Central memory CD8-positive, alpha-beta T cell (primary cell): ENCODE data around the gene THRAP3.
"Not testable (repeated sequence)": the region's sequence is repeated elsewhere in the genome, so short reads cannot be mapped to it uniquely, and the experiment has no call there.

ENCODE experiments used
- ATAC-seq: fragments of 150-1000 bp; cut with Tn5 transposase; replicated peaks from 2 replicates; pipeline ENCODE4 v1.10.0; 2022; ENCODE audit warnings: mild to moderate bottlenecking, moderate FRiP score, moderate number of reproducible peaks; ENCODE audit not compliant: poor library complexity, severe bottlenecking; ENCODE audit errors: extremely low read depth
- DNase-seq, 2 donors: peaks; one replicate each; pipeline ENCODE4 v3.0.0; 2021; ENCODE audit warnings: low spot score in 2 of 2
- H3K27ac Mint-ChIP-seq: one replicate; pipeline ENCODE4 v1.8.0; 2022; ENCODE audit warnings: low read depth, mild to moderate bottlenecking, moderate library complexity, mixed read lengths
- H3K27me3 Mint-ChIP-seq: one replicate; pipeline ENCODE4 v1.8.0; 2022; ENCODE audit warnings: mixed read lengths
- H3K36me3 Mint-ChIP-seq: one replicate; pipeline ENCODE4 v1.8.0; 2022; ENCODE audit warnings: mild to moderate bottlenecking, moderate library complexity, mixed read lengths; ENCODE audit not compliant: insufficient read depth
- H3K4me1 Mint-ChIP-seq: one replicate; pipeline ENCODE4 v1.8.0; 2022; ENCODE audit warnings: mixed read lengths
- H3K4me3 Mint-ChIP-seq: one replicate; pipeline ENCODE4 v1.8.0; 2022; ENCODE audit warnings: mild to moderate bottlenecking, moderate library complexity, mixed read lengths
- H3K9me3 Mint-ChIP-seq: one replicate; pipeline ENCODE4 v1.8.0; 2022; ENCODE audit warnings: mixed read lengths

Gene THRAP3

GRCh38 chr1:36239941-36240637 is 15.8 kb downstream of the THRAP3 start:
- Mint-ChIP-seq H3K36me3 (peaks cover 45% of the 10 kb centered on the region), H3K4me3 (no peak overlapping the region), H3K4me1 (peaks cover 44% of the 10 kb centered on the region), H3K27me3 (no peaks in the 10 kb centered on the region), H3K27ac (peak overlapping the region; percentile 74), H3K9me3 (no peaks in the 10 kb centered on the region)
- DNase-seq (no peak), ATAC-seq (no peak)

GRCh38 chr1:36247538-36247937 is 23.3 kb downstream of the THRAP3 start:
- ATAC-seq: no peak
- no peak for DNase-seq
- H3K27ac Mint-ChIP-seq: peak overlapping the region; percentile 51
- no peaks in the 10 kb centered on the region for H3K9me3 Mint-ChIP-seq
- peaks cover 24% of the 10 kb centered on the region for H3K36me3 Mint-ChIP-seq
- H3K4me3 Mint-ChIP-seq: no peak overlapping the region
- H3K27me3 Mint-ChIP-seq: no peaks in the 10 kb centered on the region
- H3K4me1 Mint-ChIP-seq: peaks cover 48% of the 10 kb centered on the region

GRCh38 chr1:36248250-36248894 is 24.1 kb downstream of the THRAP3 start:
- ATAC-seq: no peak
- Mint-ChIP-seq H3K9me3 (no peaks in the 10 kb centered on the region), H3K27ac (peak overlapping the region; percentile 51), H3K4me3 (no peak overlapping the region), H3K27me3 (no peaks in the 10 kb centered on the region), H3K36me3 (peaks cover 22% of the 10 kb centered on the region), H3K4me1 (peaks cover 54% of the 10 kb centered on the region)
- no peak for DNase-seq

GRCh38 chr1:36251794-36252481 is 27.7 kb downstream of the THRAP3 start:
- peaks cover 57% of the 10 kb centered on the region for H3K4me1 Mint-ChIP-seq
- no peak for ATAC-seq
- H3K4me3 Mint-ChIP-seq: no peak overlapping the region
- H3K9me3 Mint-ChIP-seq: no peaks in the 10 kb centered on the region
- peaks cover 18% of the 10 kb centered on the region for H3K36me3 Mint-ChIP-seq
- H3K27me3 Mint-ChIP-seq: no peaks in the 10 kb centered on the region
- peak overlapping the region; percentile 65 for H3K27ac Mint-ChIP-seq
- no peak for DNase-seq

- DNase-seq, H3K9me3 Mint-ChIP-seq, H3K27me3 Mint-ChIP-seq, H3K4me3 Mint-ChIP-seq, ATAC-seq, H3K27ac Mint-ChIP-seq: not testable (repeated sequence)
- Mint-ChIP-seq H3K36me3 (peaks cover 18% of the 10 kb centered on the region), H3K4me1 (peaks cover 62% of the 10 kb centered on the region)
Measured at GRCh38 chr1:36252482-36252824, 28.2 kb downstream of the THRAP3 start.

- Mint-ChIP-seq H3K36me3 (peaks cover 13% of the 10 kb centered on the region), H3K4me3 (no peak overlapping the region), H3K4me1 (peaks cover 65% of the 10 kb centered on the region), H3K9me3 (no peaks in the 10 kb centered on the region), H3K27me3 (no peaks in the 10 kb centered on the region), H3K27ac (no peak overlapping the region)
- no peak for DNase-seq
- ATAC-seq: no peak
Measured at GRCh38 chr1:36253161-36253862, 29.1 kb downstream of the THRAP3 start.

GRCh38 chr1:36256558-36257374 is 32.5 kb downstream of the THRAP3 start:
- H3K27me3 Mint-ChIP-seq: no peaks in the 10 kb centered on the region
- H3K4me1 Mint-ChIP-seq: peaks cover 43% of the 10 kb centered on the region
- no peak for ATAC-seq
- peak overlapping the region; percentile 86 for H3K27ac Mint-ChIP-seq
- peaks cover 26% of the 10 kb centered on the region for H3K36me3 Mint-ChIP-seq
- DNase-seq: no peak
- H3K9me3 Mint-ChIP-seq: no peaks in the 10 kb centered on the region
- no peak overlapping the region for H3K4me3 Mint-ChIP-seq

- DNase-seq (no peak), ATAC-seq (no peak)
- no peaks in the 10 kb centered on the region for H3K27me3 Mint-ChIP-seq
- peak overlapping the region; percentile 86 for H3K27ac Mint-ChIP-seq
- no peaks in the 10 kb centered on the region for H3K9me3 Mint-ChIP-seq
- H3K4me1 Mint-ChIP-seq: peaks cover 45% of the 10 kb centered on the region
- H3K36me3 Mint-ChIP-seq: peaks cover 28% of the 10 kb centered on the region
- H3K4me3 Mint-ChIP-seq: no peak overlapping the region
Measured at GRCh38 chr1:36257375-36257767, 33.1 kb downstream of the THRAP3 start.

- Mint-ChIP-seq H3K4me1 (peaks cover 43% of the 10 kb centered on the region), H3K4me3 (no peak overlapping the region), H3K36me3 (peaks cover 31% of the 10 kb centered on the region), H3K27ac (no peak overlapping the region), H3K27me3 (no peaks in the 10 kb centered on the region), H3K9me3 (no peaks in the 10 kb centered on the region)
- DNase-seq (no peak), ATAC-seq (no peak)
Measured at GRCh38 chr1:36258960-36259344, 34.7 kb downstream of the THRAP3 start.

- DNase-seq (no peak), ATAC-seq (no peak)
- Mint-ChIP-seq H3K9me3 (no peaks in the 10 kb centered on the region), H3K36me3 (peaks cover 36% of the 10 kb centered on the region), H3K4me1 (peaks cover 17% of the 10 kb centered on the region), H3K27me3 (no peaks in the 10 kb centered on the region), H3K4me3 (no peak overlapping the region), H3K27ac (peak overlapping the region; percentile 32)
Measured at GRCh38 chr1:36268981-36269380, 44.7 kb downstream of the THRAP3 start.

GRCh38 chr1:36269408-36269838 is 45.2 kb downstream of the THRAP3 start:
- H3K4me1 Mint-ChIP-seq: peaks cover 13% of the 10 kb centered on the region
- no peak for ATAC-seq
- no peak overlapping the region for H3K4me3 Mint-ChIP-seq
- no peak for DNase-seq
- no peaks in the 10 kb centered on the region for H3K27me3 Mint-ChIP-seq
- H3K27ac Mint-ChIP-seq: peak overlapping the region; percentile 32
- peaks cover 34% of the 10 kb centered on the region for H3K36me3 Mint-ChIP-seq
- H3K9me3 Mint-ChIP-seq: no peaks in the 10 kb centered on the region

GRCh38 chr1:36273024-36273423 is 48.8 kb downstream of the THRAP3 start:
- peak overlapping the region; percentile 62 for H3K27ac Mint-ChIP-seq

More at GRCh38 chr1:36273024-36273423, 48.8 kb downstream of the THRAP3 start:
- ATAC-seq (no peak), DNase-seq (no peak)
- Mint-ChIP-seq H3K36me3 (peaks cover 36% of the 10 kb centered on the region), H3K4me3 (no peak overlapping the region), H3K9me3 (no peaks in the 10 kb centered on the region), H3K27me3 (no peaks in the 10 kb centered on the region), H3K4me1 (peaks cover 6% of the 10 kb centered on the region)
